AG09309 (cell line): ENCODE measurements around the gene PCED1A.

Experiments used
- DNase-seq: peaks from one replicate; pipeline ENCODE4 v3.0.0-alpha.2; 2010; ENCODE audit warnings: low read depth
- H3K4me3 ChIP-seq: 2 replicates; pipeline ENCODE4 v1.5.1; 2011; ENCODE audit warnings: mild to moderate bottlenecking, low read depth, low read length, moderate library complexity; ENCODE audit not compliant: control insufficient read depth
- TF ChIP-seq, protein P1 (sequence below): IDR thresholded peaks from 2 replicates; pipeline ENCODE4 v1.5.1; 2011; ENCODE audit warnings: mild to moderate bottlenecking, low read depth, low read length, inconsistent platforms; ENCODE audit not compliant: insufficient read depth, control insufficient read depth; ENCODE audit errors: missing control alignments

The PCED1A gene

GRCh38 chr20:2873010-2873746 is 32.7 kb upstream of the PCED1A start, which contains the start of gene PTPRA:
PTPRA (plus strand) TSS chr20:2873481; CDS start chr20:2964278, 90,797 bp downstream.
- H3K4me3 ChIP-seq, result peak within 1 kb of the TSS; percentile 92
- TF ChIP-seq, protein P1, sequence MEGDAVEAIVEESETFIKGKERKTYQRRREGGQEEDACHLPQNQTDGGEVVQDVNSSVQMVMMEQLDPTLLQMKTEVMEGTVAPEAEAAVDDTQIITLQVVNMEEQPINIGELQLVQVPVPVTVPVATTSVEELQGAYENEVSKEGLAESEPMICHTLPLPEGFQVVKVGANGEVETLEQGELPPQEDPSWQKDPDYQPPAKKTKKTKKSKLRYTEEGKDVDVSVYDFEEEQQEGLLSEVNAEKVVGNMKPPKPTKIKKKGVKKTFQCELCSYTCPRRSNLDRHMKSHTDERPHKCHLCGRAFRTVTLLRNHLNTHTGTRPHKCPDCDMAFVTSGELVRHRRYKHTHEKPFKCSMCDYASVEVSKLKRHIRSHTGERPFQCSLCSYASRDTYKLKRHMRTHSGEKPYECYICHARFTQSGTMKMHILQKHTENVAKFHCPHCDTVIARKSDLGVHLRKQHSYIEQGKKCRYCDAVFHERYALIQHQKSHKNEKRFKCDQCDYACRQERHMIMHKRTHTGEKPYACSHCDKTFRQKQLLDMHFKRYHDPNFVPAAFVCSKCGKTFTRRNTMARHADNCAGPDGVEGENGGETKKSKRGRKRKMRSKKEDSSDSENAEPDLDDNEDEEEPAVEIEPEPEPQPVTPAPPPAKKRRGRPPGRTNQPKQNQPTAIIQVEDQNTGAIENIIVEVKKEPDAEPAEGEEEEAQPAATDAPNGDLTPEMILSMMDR, result no peak
- peak; percentile 49 for DNase-seq

DNA sequence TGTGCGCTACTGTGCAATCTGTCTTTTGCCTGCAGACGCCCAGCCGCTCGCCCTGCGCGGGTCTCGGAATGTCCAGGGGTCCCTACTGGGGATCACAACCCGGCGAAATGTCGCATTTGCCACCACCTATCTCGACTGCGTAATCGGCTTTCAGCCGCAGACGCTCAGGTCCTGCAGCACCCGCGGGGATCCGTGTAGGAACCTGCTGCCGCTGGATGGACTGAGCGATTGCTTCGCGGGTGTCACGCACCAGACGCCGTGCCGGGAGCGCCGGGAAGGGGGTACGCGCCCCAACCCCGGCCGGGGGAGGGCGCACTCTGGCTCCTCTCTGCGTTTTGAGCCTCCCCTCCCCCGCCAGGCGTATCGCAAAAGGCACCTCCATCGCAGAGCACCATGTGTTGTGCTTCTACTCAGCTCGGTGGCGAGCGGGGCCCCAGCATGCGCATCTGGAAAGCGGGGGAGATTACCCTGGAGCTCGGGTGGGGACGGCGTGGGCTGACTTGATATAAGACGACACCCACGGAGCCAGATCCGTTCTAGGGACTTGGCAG is 32.1 kb upstream of the PCED1A start:
- H3K4me3 ChIP-seq, result peak overlapping the region; percentile 55
- DNase-seq, result no peak
- TF ChIP-seq, protein P1, result peak; percentile 37

GRCh38 chr20:2871661-2872458 is 31.4 kb upstream of the PCED1A start:
- no peak for DNase-seq
- TF ChIP-seq, protein P1, result no peak

GRCh38 chr20:2871111-2871465 is 30.6 kb upstream of the PCED1A start:
- no peak for DNase-seq

More at GRCh38 chr20:2871661-2872458, 31.4 kb upstream of the PCED1A start:
- peak overlapping the region; percentile 55 for H3K4me3 ChIP-seq

DNA sequence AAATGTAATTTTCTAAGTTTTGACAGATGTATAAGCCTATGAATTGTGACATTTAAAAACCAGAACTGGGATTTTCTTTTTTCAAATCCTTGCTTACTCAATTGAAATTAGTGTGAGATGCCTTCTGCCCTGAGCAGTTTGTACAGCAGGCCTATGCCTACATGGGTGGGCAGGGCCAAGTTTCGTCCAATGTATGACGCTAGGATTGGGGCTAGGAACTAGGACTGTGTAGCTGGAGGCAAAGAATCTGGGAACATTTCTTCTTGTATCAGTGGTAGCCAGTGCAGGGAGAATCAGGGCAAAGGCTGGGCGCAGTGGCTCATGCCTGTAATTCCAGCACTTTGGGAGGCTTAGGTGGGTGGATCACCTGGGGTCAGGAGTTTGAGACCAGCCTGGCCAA is 28.9 kb upstream of the PCED1A start:
- DNase-seq, result no peak
- H3K4me3 ChIP-seq, result no peak overlapping the region
- TF ChIP-seq, protein P1, result no peak

More at GRCh38 chr20:2871111-2871465, 30.6 kb upstream of the PCED1A start:
- TF ChIP-seq, protein P1, result no peak
- no peak overlapping the region for H3K4me3 ChIP-seq

DNA sequence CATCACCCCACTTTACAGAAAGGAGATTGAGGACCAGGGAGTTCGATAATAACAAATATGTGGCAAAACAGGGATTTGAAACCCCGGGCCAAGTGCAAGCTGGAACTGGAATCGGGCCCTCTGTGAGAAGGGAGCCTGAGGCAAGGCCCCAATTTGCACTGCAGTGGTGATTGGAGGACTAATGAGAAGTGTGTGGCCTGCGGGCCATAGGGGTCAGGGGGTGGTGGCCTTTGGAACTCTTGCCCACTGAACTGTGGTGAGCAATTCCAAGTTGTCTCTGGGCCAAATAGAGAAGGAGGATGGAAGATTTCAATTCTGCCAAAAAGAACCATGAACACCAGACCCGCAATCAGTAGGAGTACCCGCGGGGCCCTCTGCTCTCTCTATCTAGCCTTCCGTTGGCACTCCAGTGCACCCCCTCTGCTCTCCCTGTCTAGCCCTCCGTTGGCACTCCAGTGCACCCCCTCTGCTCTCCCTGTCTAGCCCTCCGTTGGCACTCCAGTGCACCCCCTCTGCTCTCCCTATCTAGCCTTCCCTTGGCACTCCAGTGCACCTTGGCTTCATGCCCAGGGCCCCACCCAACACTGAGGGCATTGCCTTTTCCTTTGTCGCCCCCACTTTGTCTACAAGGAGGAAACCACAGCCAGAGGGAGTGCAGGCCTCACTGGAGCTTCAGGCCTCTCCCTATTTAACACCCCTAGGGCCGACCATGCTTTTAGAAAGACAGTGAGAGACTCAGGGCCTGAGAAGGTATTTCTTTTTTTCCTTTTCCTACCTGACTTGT is 26.8 kb upstream of the PCED1A start:
- no peak for DNase-seq
- TF ChIP-seq, protein P1, result no peak
- H3K4me3 ChIP-seq, result no peak overlapping the region
